Measurements from ENCODE around the gene PGM2L1.

DNA sequence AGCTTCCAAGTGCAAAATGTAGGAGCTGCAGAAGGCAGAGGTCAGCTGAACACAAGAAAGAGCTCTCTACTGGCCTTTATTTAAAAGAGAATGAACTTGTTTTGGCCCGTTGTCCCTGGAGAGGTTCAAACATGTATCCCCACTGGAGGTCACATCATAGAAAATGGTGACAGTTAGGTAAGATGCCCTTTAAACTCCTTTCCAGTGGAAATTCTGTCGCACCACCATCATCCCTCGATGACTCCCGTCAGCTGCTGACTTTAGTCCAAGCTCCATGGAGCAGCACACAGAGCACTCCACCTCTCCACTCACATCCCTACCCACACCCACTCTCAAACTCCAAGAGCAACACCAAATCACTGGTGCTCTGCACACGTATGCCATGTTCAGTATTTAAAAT lies 71.6 kb downstream of the PGM2L1 start:
- TF ChIP-seq, protein P1, sequence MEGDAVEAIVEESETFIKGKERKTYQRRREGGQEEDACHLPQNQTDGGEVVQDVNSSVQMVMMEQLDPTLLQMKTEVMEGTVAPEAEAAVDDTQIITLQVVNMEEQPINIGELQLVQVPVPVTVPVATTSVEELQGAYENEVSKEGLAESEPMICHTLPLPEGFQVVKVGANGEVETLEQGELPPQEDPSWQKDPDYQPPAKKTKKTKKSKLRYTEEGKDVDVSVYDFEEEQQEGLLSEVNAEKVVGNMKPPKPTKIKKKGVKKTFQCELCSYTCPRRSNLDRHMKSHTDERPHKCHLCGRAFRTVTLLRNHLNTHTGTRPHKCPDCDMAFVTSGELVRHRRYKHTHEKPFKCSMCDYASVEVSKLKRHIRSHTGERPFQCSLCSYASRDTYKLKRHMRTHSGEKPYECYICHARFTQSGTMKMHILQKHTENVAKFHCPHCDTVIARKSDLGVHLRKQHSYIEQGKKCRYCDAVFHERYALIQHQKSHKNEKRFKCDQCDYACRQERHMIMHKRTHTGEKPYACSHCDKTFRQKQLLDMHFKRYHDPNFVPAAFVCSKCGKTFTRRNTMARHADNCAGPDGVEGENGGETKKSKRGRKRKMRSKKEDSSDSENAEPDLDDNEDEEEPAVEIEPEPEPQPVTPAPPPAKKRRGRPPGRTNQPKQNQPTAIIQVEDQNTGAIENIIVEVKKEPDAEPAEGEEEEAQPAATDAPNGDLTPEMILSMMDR (conservative IDR thresholded peaks at IDR 0.05; ENCODE audit: low read depth in 2 of 2): no peak
- TF ChIP-seq EZH2 (IDR thresholded peaks at IDR 0.05; ENCODE audit: low read depth, unreplicated experiment): no peak
